IPS DF 6.9 (cell line): ENCODE measurements around the gene CD8B.

Source experiments
- DNase-seq: peaks from one replicate; pipeline ENCODE4 v3.0.0-alpha.2; 2013; ENCODE audit warnings: low read depth, low spot score
- H3K27ac ChIP-seq: one replicate; pipeline ENCODE4 v1.5.1; 2013; ENCODE audit warnings: low read length, control low read depth
- H3K27me3 ChIP-seq: 2 replicates; pipeline ENCODE4 v1.6.1; 2013; ENCODE audit warnings: mild to moderate bottlenecking, low read length; ENCODE audit not compliant: control insufficient read depth, insufficient read depth
- H3K36me3 ChIP-seq: 2 replicates; pipeline ENCODE4 v1.6.1; 2013; ENCODE audit warnings: low read length; ENCODE audit not compliant: control insufficient read depth, insufficient read depth
- H3K4me1 ChIP-seq: 2 replicates; pipeline ENCODE4 v1.6.1; 2013; ENCODE audit warnings: low read length; ENCODE audit not compliant: control insufficient read depth, insufficient read depth
- H3K4me3 ChIP-seq: 2 replicates; pipeline ENCODE4 v1.5.1; 2013; ENCODE audit warnings: mild to moderate bottlenecking, low read length
- H3K9me3 ChIP-seq: 2 replicates; pipeline ENCODE4 v1.6.1; 2013; ENCODE audit warnings: low read length, inconsistent platforms; ENCODE audit not compliant: control insufficient read depth, insufficient read depth
- WGBS: extraction: QIAGEN DNeasy Blood & Tissue Kit; methylation state at CpG from one replicate; pipeline ENCODE4 v1.1.7; 2013; ENCODE audit warnings: mixed read lengths, missing lambda C conversion rate; ENCODE audit not compliant: insufficient read length, insufficient coverage; 5-methylcytosine and 5-hydroxymethylcytosine counted together

CD8B gene

DNA sequence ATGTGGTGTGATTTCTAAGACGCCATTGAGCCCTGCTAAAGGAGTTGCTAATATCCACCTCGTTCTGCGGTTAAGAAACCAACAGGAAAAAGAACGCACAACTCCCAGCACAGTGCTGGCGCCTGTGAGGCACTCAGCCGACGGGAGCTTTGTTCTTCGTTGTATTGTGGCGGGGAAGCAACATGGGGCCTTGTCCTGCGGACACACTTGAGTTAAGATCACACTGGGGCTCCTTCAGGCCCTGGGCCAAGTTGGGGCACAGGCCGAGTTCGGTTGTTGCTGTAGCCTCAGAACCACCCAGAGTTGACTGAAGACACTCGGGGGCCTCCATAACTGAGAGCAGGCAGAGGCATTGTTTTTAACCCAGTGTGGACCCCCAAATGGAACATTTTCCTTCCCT lies 40.4 kb downstream of the CD8B start:
- no CpG with 5 or more reads among the region's 13 CpGs for WGBS
- H3K4me3 ChIP-seq, result no peak overlapping the region
- no peak for DNase-seq

DNA sequence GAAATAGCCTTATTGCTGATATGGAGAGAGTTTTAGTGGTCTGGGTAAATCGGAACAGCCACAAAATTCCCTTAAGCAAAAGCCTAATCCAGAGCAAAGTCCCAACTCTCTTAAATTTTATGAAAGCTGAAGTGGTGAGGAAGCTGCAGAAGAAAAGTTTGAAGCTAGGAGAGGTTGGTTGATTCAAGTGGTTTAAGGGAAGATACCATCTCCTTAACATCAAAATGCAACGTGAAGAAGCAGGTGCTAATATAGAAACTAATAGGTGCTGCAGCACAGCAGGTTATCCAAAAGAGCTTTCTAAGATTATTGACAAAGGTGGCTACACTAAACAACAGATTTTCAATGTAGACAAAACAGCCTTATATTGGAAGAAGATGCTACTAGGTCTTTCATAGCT lies 42.7 kb downstream of the CD8B start:
- no peak overlapping the region for H3K4me3 ChIP-seq
- no peaks in the 10 kb centered on the region for H3K36me3 ChIP-seq
- no peaks in the 10 kb centered on the region for H3K9me3 ChIP-seq
- no peak overlapping the region for H3K27ac ChIP-seq
- no peaks in the 10 kb centered on the region for H3K4me1 ChIP-seq
- no peaks in the 10 kb centered on the region; the same call in 1 of the 2 replicates for H3K27me3 ChIP-seq
- no CpG with 5 or more reads among the region's 2 CpGs for WGBS
- no peak for DNase-seq

More for the DNA sequence above, 40.4 kb downstream of the CD8B start:
- Histone ChIP-seq H3K27me3 (no peaks in the 10 kb centered on the region; the same call in 1 of the 2 replicates), H3K4me1 (no peaks in the 10 kb centered on the region), H3K9me3 (no peaks in the 10 kb centered on the region), H3K27ac (no peak overlapping the region), H3K36me3 (no peaks in the 10 kb centered on the region)

DNA sequence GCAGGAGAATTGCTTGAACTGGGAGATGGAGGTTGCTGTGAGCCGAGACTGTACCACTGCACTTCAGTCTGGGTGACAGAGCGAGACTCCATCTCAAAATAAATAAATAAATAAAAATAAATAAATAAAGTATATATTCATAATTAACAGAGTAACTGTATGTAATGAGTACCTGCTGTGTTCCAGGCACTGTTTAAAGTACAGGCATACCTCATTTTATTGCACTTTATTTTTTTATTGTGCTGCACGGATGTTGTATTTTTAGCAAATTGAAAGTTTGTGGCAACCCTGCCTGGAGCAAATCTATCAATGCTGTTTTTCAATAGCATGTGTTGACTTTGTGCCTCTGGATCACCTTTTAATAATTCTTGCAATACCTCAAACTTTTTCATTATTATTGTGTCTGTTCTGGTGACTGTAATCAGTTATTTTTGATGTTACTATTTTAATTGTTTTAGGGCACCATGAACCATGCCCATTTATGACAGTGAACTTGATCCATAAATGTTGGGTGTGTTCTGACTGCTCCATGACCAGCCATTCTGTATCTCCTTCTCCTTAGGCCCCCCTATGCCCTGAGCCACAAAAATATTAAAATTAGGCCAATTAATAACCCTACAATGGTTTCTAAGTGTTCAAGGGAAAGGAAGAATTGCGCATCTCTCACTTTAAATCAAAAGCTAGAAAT lies 43.4 kb downstream of the CD8B start:
- no peaks in the 10 kb centered on the region for H3K4me1 ChIP-seq
- no peak overlapping the region for H3K27ac ChIP-seq
- H3K9me3 ChIP-seq, result no peaks in the 10 kb centered on the region
- H3K36me3 ChIP-seq, result no peaks in the 10 kb centered on the region
- no peaks in the 10 kb centered on the region; the same call in 1 of the 2 replicates for H3K27me3 ChIP-seq
- DNase-seq, result no peak
- no CpG with 5 or more reads among the region's 4 CpGs for WGBS
- no peak overlapping the region for H3K4me3 ChIP-seq

DNA sequence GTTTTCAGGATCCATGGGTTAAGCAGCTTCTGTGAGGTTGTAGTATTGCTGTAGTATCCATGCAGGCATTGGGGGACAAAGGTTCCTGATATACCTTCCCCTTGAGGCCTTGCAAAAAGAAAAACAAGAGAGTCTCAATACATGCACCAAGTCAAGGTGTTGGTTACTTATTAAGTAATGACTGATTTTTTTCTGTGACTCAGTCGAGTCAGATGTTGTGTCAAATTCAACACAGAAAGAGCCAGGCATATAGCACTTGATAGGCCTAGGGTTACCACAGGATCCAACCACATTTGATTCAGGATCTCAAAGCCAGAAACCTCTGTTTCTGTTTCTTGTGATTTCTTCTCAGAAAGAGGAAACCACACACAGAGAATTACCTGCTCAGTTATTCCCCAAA lies 46.1 kb downstream of the CD8B start:
- H3K27ac ChIP-seq, result no peak overlapping the region
- WGBS, result no CpG with 5 or more reads among the region's 1 CpG
- no peaks in the 10 kb centered on the region for H3K36me3 ChIP-seq
- H3K9me3 ChIP-seq, result no peaks in the 10 kb centered on the region
- DNase-seq, result no peak
- H3K4me1 ChIP-seq, result no peaks in the 10 kb centered on the region
- H3K4me3 ChIP-seq, result no peak overlapping the region
- no peaks in the 10 kb centered on the region; the same call in 1 of the 2 replicates for H3K27me3 ChIP-seq

DNA sequence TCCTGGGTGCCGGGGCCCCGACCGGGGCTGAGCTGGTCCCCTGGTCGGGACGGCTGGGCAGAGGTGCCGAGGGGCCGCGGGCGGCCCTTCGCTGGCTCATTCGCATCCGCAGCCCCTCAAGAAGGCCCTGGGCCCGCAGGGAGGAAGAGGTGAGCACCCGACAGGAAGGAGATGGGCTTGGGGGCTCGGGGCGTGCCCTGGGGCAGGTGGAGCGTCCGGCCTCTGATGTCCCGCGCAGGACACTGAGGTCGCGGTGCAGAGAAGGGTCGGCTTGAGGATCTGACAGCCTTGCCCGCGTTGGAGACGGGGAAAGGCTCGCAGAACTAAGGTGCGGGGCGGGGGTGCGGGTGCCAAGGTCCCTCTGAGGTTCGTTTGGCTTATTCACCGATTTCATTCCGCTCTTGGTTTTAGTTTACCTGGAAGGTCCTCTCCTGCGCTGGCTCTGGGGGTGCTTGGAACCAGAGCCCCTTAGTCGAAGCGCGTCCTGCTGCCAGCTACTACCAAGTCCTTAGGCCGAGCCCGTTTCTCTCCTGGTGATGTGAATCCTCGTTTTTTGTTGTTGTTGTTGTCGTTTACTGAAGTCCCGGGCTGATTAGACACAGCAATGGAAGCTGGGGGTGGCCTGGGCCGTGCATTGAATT lies 52.1 kb downstream of the CD8B start:
- Histone ChIP-seq H3K27ac (no peak overlapping the region), H3K27me3 (no peaks in the 10 kb centered on the region), H3K4me1 (no peaks in the 10 kb centered on the region), H3K36me3 (no peaks in the 10 kb centered on the region), H3K9me3 (no peaks in the 10 kb centered on the region), H3K4me3 (no peak overlapping the region)
- WGBS, result no CpG with 5 or more reads among the region's 43 CpGs
- DNase-seq, result no peak

DNA sequence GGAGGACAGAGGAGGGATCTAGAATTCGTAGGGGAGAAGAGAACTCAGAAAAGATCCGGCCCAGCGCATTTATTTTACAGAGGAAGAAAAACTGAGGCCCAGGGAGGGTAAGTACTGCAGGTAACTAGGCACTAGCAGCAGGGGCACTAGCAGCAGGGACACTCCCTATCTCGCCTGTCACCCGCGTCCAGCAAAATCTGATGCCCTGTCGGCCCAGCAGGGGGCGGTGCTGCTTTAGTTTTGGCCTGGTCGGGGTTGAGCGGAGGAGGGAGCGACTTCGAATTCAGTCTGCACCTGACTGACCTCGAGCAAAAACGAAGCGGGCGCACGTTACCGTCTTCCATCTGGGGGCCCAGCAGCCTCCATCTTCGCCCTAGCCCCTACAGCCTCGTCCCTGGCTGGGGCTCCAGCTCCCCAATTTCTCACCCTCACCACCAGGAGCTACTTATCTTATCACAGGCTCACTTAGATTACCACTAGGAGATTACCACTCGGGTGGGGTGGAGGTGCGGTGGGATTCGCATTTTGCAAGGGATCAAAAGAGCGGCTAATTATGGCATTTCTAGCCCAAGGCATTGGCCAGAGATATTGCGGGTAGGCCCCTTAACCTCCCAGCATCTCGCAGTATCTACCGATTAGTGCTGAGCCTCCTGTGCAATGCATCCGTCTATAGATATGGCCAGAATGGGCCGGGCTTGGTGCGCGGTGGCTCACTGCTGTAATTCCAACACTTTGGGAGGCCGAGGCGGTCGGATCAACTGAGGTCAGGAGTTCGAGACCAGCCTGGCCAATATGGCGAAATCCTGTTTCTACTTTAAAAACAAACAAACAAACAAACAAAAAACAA lies 53.1 kb downstream of the CD8B start:
- no CpG with 5 or more reads among the region's 36 CpGs for WGBS

DNA sequence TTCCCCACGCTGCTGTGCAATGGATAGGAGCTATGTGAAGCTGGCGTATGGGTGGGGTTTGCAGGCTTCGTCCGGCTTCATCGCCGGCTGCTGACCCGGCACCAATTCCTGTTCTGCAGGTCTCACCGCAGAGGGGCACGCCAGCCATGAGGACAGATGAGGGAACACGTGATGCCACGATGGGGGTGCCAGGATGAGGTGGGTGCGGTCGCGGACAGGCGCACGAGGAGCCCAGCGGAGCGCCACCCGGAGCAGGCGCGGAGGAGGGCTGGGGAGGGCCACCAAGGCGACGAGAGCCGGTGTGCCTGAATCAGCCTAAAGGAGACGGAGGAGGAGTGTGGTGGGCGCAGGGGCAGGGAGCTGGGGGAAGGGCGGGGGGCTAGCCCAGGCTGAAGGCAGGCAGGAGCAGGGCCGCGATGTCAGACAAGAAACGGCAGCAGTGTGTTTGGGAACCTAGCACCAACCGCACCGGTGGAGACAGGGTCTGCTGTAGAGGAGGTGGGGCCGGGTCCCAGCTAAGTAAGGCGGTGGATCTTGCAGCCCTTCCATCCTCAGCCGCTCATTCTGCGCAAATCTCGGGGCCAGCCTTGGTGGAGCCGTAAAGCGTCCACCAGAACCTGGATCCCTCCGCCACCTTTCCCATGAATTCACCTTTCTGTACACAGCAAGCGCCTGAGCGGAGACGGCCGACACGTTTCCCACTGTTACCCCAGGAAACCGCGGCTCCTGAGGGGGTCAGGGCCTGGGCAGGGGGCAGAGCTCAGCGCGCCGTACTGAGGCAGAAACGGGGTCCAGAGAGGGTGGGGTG lies 54.0 kb downstream of the CD8B start:
- no CpG with 5 or more reads among the region's 51 CpGs for WGBS
- Histone ChIP-seq H3K9me3 (no peaks in the 10 kb centered on the region), H3K27me3 (no peaks in the 10 kb centered on the region), H3K27ac (no peak overlapping the region), H3K4me1 (no peaks in the 10 kb centered on the region), H3K36me3 (no peaks in the 10 kb centered on the region), H3K4me3 (peak overlapping the region; percentile 24; the same call in 1 of the 2 replicates)
- no peak for DNase-seq

More for the DNA sequence above, 53.1 kb downstream of the CD8B start:
- DNase-seq, result peak; percentile 82
- Histone ChIP-seq H3K4me1 (no peaks in the 10 kb centered on the region), H3K4me3 (peak overlapping the region; percentile 24; the same call in 1 of the 2 replicates), H3K27ac (no peak overlapping the region), H3K27me3 (no peaks in the 10 kb centered on the region), H3K36me3 (no peaks in the 10 kb centered on the region), H3K9me3 (no peaks in the 10 kb centered on the region)

DNA sequence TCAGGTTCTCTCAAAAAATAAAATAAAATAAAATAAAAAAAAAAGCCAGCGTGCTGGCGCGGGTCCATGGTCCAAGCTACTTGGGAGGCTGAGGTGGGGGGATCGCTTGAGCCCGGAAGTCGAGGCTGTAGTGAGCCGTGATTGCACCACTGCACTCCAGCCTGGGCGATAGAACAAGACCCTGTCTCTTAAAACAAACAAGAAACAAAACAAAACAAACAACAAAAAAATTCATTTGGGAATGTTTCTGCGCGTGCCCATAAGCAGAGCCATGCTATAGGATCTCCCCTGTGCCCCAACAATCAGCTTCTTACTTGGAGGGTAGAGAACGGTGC lies 54.6 kb downstream of the CD8B start:
- Histone ChIP-seq H3K4me1 (no peaks in the 10 kb centered on the region), H3K27ac (no peak overlapping the region), H3K9me3 (no peaks in the 10 kb centered on the region), H3K27me3 (no peaks in the 10 kb centered on the region), H3K4me3 (no peak overlapping the region; the same call in 1 of the 2 replicates), H3K36me3 (no peaks in the 10 kb centered on the region)
- WGBS, result no CpG with 5 or more reads among the region's 11 CpGs
- no peak for DNase-seq

DNA sequence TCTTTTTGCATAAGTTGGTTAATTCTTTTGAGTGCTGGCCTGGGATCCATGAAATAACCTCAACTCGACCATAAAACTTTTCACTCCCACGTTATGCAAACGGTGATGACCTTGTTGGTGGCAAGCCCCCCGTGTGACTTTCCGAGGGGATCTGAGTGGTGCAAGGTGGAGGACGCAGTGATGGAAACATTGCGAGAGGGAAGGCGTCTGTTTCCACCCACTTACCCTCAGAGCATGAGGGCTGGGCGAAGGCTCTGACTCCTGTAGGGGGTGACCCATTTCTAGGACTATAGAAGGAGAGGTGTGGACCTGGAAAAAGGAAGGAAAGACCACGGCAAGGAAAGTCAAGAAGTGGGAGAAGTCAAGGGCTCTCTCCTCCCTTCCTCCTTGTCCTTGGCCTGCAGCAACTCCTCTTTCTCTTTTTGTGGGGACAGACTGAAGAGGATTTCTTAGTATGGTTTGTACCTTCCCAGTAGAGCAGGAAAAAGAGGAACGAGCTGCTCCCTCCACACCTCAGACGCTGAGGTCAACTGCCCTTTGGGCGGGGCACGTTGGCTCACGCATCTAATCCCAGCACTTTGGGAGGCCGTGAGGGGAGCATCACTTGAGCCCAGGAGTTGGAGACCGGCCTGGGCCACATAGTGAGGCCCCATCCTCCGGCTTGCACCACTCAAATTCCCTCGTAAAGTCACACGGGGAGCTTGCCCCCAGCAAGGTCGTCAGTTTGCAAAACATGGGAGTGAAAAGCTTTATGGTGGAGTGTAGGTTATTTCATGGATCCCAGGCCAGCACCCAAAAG lies 55.4 kb downstream of the CD8B start:
- DNase-seq, result no peak
- no peak overlapping the region for H3K27ac ChIP-seq
- no CpG with 5 or more reads among the region's 21 CpGs for WGBS

More for the DNA sequence above, 55.4 kb downstream of the CD8B start:
- no peaks in the 10 kb centered on the region for H3K36me3 ChIP-seq
- no peaks in the 10 kb centered on the region for H3K4me1 ChIP-seq
- no peak overlapping the region for H3K4me3 ChIP-seq
- H3K9me3 ChIP-seq, result no peaks in the 10 kb centered on the region
- no peaks in the 10 kb centered on the region for H3K27me3 ChIP-seq
